ENCODE results near the gene CMTM6.
"Not testable (repeated sequence)": the region's sequence is repeated elsewhere in the genome, so short reads cannot be mapped to it uniquely, and the experiment has no call there.

Gene CMTM6, protein sequence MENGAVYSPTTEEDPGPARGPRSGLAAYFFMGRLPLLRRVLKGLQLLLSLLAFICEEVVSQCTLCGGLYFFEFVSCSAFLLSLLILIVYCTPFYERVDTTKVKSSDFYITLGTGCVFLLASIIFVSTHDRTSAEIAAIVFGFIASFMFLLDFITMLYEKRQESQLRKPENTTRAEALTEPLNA

DNA sequence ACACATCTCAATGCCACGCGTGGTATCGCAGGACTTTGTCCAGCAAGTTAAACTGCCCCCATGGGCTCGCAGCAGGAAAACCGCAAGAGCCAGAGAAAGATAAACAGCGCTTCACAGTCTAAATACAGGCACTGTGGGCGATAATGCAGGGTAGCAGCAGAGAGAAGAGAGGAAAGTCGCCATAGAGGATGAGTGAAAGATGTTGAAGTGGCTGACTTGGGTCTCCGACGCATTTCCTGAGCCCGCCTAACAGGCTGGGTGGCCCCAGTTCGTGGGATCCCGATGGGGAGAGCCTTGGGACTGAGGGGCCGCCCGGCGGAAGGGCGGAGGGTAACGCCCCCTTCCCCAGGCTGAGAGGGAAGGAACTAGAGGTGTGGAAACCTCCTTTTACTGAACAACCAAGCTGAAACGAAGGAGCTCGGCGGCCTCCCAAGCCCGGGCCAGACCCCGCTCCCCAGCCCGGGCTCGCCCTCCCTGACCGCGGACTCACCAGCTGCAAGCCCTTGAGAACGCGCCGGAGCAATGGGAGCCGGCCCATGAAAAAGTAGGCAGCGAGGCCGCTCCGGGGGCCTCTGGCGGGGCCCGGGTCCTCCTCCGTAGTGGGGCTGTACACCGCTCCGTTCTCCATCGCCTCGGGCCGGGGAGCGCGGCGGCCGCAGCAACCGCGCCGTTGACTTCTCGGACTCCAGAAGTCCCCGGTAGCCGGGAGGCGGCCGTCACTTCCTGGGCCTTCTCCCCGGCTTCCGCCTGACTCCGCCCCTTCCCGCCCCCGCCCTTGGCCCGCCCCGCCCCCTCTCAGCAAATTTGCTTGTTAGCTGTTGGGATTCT is at the start of gene CMTM6:
CMTM6 (minus strand) TSS at position 735 of the 828 bp plus-strand sequence; CDS start at position 628, 107 bp downstream.
- peak; percentile 99 for DNase-seq (ENCODE audit: low spot score)

DNA sequence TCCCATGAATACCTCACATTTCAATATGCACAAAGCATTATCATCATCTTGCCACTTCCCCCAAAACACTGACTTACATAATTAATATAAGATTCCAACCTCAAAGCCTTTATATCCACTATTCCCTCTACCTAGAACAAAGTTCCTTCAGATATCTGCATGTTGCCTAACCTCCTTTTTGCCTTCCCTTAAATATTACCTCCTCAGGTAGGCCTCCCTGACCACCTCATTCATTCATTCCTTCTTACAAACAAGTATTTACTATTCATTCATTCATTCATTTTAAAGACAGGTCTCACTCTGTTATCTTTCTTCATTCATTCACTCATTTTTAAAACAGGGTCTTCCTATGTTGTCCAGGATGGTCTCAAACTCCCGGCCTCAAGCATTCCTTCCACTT is 49.4 kb upstream of the CMTM6 start:
- no peak for DNase-seq (ENCODE audit: low spot score)

DNA sequence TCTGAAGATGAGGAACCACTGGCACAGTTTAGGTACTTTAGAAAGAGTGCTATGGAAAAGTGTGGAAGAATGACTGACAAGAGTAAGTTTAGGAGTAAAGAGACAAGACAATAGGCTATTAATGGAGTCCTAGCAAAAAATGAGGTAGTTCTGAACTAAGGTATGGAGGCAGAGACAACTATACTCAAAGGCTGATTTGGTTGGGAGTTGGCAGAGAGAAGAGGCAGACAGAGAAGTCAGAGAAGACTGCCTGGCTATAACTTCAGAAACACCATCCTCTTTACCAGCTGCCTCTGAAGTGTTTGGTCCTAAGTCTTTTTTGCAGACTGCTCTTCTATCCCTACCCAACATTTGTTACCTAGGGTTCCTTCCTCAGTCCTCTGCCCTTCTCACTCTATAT is 48.8 kb upstream of the CMTM6 start:
- DNase-seq (ENCODE audit: low spot score) = no peak

DNA sequence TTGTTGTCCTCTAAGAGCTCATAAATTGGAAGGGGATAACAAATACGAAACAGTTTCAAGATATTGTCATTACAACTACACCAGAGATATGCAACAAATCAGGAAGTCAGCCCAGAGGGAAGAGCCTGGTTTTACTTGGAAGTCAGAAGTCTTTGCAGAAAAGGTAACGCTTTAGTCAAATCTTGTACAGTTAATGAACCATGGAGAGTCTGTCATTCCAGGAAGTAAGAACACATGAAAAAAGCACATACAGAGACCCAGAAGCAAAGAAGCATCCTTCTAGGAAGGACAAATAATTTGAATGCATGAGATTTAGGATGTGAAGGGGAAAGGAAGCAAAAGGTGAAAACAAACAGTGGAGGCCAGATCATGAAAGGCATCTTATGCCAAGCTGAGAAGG is 48.4 kb upstream of the CMTM6 start:
- DNase-seq (ENCODE audit: low spot score) = no peak

DNA sequence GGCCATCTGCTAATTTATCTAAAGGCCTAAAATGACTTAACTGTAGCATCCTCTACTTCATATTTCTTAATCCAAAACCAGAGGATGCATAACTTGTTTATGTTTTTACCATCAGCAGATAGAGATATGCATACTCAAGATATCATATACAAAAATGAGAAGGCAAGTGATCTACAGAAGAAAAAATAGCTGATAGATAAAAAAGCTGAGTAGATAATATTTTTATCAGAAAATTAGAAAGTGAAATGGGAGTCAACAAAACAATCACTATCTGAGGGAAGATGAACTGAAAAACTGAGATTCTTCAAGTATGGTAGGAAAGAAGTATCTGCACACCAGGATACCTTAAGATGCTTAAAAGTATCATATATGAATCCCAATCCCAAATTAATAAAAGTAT is 42.7 kb upstream of the CMTM6 start:
- DNase-seq (ENCODE audit: low spot score) = no peak

DNA sequence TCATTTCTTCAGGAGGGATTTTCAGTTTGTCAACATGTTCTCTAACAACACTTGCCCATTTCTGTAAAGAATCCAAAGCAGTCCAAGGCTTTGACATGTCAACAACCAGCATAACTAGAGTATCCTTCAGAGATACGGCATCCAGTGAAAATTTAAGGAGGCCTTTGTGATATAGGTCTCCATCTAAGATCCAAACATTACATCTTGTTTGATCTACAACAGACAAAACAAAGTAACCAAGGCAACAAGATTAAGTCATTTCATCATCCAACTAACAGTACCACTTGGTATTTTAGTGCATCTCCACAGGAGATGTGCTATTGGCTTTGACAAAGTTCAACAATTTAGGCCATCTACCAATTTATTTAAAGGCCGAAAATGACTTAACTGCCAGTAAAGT is 42.2 kb upstream of the CMTM6 start:
- DNase-seq (ENCODE audit: low spot score) = no peak

DNA sequence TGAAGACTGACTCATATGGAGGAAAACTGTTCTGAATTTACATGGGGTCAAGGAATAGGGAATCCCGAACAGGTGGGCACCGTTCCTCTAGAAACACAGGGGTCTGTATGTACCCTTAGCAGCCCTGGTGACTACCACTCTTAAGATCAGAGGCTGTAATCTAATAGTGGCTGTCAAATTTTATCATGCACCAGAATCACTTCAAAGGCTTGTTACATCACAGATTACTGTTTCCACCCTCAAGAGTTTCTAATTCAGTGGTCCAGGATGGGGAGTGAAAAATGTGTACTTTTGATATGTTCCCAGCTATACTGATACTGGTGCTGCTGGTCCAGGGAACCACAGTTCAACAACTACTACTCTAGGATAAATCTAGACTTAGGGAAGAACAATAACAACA is 40.2 kb upstream of the CMTM6 start:
- no peak for DNase-seq (ENCODE audit: low spot score)

DNA sequence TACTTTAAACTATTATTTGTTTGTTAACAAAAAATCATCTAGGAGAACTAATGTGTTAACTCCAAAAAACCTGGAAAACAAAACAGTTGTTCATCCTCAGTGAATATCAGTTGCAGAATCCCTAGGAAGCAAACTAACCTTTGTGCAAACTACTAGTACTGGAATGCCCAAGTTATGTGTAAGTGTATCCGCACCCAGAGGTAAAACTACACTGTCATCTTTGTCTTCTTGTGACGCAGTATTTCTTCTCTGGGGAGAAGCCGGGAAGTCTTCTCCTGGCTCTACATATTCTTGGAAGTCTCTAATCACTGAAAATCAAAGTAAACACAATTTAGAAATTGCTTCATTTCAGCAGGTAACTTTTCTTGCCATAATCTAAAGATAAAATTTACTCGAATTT is 38.2 kb upstream of the CMTM6 start:
- DNase-seq (ENCODE audit: low spot score) = no peak

DNA sequence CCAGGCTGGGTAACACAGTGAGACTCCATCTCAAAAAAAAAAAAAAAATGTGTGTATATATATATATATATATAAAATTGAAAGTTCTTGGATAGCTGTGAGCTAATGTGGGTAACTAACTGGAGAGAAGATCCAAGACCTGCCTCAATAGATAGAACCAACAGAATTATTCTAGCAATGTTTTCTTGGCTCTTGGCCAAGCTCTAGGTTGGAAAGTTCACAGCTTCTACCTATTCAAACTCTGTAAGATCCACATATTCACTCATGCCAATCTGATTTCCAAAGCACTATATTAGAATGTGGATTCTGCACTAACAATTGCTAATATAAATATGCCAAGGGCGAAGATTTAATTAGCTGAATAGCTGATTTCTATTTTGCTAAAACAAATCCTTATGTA is 29.8 kb upstream of the CMTM6 start:
- DNase-seq (ENCODE audit: low spot score) = no peak

DNA sequence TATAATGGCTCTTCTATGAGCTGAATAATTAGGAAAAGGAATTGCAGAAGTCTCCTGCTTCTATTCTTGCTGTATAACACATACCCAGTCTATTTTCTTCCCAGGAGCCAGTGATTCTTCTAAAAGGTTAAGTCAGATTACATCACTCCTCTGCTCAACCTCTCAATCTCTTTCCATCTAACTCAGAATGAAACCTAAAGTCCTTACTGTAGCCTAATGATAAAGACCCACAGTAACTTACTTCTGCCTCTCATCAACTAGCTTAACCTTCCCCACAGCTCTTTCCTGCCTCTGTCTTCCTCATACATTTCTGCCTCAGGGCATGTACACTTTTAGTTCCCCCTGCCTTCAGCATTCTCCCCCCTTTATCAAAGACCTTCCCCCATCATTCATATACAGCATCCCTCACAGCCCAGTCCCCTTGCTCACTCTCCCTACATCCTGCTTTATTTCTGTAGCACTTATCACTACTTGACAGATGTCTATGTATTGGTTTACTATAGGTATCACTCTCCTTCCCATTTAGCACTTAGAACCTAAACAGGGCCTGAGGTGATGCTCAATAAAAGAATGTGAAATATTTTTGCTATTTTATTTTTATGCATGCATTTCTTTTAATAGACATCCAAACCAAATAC is 28.5 kb upstream of the CMTM6 start:
- DNase-seq (ENCODE audit: low spot score) = no peak

DNA sequence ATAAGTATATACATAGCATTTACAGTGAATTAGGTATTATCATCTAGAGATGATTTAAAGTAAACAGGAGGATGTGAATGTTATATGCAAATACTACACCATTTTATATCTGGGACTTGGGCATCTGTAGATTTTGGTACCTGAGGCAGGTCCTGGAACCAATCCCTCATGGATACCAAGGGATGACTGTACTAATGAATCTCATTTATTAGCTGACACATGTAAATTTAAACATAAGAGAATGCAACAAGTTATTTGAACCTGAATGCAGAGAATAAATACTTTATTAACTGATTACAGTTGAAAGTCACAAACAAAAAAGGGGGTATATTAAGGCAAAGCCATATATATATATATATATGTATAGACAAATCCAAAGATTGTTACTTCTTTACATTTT is 23.1 kb upstream of the CMTM6 start:
- DNase-seq (ENCODE audit: low spot score) = no peak

DNA sequence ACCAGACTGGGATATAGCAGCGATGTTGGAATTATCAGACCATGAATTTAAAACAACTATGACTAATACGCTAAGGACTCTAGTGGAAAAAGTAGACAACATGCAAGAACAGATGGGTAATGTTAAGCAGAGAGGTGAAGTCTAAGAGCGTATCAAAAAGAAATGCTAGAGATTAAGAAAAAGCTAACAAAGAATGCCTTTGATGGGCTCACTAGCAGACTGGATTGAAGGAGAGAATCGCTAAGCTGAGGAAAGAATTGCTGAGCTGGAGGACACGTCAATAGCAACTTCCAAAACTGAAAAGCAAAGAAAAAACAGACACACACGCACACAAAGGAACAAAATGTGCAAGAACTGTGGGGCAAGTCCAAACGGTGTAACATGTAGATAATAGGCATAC is 20.0 kb upstream of the CMTM6 start:
- no peak for DNase-seq (ENCODE audit: low spot score)

DNA sequence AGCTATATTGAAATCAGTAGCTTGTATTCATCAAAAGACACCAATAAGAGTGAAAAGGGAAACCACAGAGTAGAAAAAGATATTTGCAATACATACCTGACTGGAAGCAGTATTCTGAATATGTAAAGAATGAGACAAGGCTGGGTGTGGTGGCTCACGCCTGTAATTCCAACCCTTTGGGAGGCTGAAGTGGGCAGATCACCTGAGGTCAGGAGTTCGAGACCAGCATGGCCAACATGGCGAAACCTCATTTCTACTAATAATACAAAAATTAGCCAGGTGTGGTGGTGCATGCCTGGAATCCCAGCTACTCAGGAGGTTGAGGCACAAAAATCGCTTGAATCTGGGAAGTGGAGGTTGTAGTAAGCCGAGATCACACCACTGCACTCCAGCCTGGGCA is 16.3 kb upstream of the CMTM6 start:
- not testable (repeated sequence) for DNase-seq (ENCODE audit: low spot score)

DNA sequence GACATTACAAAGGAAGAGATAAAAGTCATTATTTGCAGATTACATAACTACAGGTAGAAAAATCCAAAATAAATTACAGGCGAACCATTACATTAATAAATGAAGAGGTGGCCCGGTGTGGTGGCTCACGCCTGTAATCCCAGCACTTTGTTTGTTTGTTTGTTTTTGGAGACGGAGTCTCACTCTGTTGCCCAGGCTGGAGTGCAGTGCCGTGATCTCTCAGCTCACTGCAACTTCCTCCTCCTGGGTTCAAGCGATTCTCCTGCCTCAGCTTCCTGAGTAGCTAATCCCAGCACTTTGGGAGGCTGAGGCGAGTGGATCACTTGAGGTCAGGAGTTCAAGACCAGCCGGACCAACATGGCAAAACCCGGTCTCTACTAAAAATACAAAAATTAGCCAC is 14.1 kb upstream of the CMTM6 start:
- DNase-seq (ENCODE audit: low spot score) = not testable (repeated sequence)

DNA sequence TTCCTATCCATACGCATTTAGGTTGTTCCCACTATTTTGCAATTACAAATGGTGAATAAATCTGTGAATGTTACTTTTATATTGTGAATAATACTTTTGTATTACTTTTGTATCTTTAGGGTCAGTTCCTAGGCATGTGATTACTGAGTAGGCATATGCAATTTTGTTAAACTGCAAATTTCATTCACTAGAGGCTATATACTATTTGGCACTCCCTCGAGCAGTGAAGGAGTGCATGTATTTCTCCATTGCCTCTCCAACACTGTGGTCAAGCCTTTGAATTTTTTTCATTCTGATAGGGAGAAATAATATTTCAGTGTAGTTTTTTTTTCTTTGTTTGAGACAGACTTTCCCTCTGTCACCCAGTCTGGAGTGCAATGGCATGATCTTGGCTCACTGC is 8.4 kb upstream of the CMTM6 start:
- no peak for DNase-seq (ENCODE audit: low spot score)

DNA sequence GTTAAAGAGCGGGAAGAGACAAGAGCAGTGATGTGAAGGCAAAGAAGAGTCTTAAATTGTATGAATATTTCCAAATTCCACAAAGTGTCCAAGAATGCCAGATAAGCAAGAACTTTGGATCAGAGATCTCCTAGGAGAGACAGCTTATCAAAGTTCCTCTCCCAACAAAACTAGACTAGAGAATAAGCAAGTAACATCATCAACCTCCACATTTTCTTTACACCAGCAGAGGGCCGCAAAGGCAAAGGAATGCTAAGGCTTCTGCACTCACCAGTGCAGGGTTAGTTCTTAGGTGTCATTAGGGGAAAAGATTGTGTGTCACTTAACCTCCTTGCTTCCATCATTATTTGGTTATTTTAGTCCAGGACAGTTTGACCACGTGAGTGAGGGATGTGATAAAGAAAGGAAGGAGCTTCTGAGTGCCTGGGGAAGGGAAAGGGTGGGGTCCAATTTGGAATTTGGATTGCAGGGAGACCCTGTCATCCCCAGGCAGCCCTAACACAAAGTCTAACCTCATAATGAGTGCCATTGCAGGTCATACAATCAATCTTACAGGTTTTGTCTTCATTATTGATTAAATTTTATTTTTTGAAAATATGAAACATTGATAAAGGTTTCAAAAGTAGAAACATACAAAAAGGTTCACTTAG is 7.5 kb upstream of the CMTM6 start:
- peak; percentile 93 for DNase-seq (ENCODE audit: low spot score)

DNA sequence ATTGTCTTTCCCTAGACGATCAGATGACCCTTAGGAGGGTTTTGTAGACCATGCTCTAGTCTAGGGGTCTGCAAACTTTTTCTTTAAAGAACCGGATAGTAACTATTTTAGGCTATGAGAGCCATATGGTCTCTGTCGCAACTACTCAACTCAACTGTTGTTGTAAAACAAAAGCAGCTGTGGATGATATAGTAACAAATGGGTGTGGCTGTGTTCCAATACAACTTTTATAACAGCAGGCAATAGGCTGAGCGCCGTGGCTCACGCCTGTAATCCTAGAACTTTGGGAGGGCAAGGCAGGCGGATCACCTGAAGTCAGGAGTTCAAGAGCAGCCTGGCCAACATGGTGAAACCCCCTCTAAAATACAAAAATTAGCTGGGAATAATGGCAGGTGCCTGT is 6.1 kb upstream of the CMTM6 start:
- no peak for DNase-seq (ENCODE audit: low spot score)

DNA sequence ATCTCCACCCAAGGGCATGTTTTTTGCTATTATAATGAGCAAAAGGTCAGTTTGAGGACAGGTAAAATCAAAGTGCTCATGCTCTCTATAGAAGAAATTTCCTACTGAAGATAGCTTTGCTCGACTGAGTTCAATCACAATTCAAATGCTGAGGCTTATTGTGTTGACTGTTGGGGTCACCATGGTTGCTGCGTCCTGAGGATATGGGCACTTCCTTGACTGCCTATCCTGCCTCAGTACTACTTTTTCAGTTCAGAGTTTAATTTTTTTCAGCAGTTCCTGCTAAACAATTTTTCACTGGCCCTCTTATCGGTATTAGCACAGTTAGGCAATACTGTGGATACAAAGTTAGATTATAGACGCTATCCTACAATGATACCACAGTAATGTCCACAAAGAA is 3.8 kb upstream of the CMTM6 start:
- no peak for DNase-seq (ENCODE audit: low spot score)

DNA sequence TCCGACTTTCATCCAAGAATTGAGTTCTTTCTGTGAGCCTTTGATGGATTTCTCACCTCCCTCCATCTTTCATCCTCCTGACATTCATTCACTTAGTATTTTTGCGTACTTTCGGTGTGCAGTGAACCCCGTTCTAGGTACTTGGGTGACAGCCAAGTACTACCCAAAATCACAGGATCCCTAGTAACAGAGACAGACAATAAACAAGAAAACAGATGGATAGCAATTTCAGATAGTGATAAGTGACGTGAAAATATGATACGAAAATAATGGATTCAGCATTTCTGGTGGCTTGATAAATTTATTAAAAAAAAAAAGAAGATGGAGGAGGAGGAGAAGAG is 264 bp upstream of the CMTM6 start:
- no peak for DNase-seq (ENCODE audit: low spot score)

DNA sequence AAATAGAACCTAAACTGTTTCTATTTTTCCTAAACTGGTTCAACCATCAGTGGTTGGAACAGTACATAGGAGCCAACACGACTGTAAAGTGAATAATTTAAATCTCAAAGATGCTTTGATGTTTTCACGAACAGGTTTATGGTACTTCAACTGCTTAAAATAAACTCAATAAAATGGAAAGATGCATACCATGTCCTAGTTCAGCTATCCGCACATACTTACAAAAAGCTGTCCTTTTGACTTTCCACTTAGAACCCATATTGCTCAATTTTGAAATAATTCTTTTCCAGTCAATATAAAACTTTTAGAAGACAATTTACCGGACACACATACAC is 902 bp downstream of the CMTM6 start:
- DNase-seq (ENCODE audit: low spot score) = no peak

DNA sequence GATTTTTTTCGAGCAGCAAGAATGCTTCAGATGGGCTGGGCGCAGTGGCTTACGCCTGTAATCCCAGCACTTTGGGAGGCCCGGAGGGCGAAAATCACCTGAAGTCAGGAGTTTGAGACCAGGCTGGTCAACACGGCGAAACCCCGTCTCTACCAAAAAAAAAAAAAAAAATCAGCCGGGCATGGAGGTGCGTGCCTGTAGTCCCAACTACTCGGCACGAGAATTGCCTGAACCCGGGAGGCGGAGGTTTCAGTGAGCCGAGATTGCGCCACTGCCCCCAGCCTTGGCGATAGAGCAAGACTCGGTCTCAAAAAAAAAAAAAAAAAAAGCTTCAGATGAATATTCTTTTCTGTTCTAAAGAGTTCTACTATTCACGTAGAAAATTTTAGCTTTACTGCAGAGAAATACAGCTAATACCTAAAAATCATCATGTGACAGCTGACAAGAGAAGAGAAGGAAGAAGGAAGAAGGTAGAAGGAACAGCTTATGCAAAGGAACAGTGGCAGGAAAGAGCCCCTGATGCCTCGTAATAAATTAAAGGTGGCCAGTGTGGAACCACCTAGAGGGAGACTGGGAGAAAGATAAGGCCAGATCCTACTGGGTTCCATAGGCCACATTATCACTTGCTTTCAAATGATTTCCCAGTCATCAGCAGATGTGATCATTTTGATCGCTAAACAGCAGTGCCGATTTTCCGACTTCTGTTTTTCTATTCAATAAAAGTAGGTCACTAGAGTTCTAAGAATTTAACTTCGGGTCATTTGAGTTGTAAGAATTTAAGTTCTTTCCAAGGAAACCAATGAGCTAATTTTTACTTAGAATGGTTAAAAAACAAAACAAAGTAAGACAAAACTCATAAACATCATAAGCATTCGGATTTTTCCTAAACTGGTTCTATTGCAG is 1.5 kb downstream of the CMTM6 start:
- peak; percentile 45 for DNase-seq (ENCODE audit: low spot score)

DNA sequence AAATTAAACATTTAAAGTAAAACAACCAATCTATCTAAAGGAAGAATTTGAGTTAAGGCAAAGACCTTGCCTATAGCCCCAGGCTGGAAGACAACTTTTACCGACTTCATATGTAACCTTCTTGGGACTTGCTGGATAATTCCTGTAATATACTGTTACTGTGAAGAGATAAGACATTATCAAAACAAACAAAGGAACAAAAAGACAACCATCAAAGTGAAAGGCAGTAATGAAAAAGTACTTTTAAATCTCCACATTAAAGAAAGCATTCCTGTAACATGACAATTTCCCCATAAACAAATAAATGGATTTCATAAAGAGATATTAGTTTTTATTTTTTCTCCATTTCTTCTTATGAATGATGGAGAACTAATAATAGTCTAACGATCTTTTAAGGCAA is 2.4 kb downstream of the CMTM6 start:
- DNase-seq (ENCODE audit: low spot score) = no peak

All from HuH-7 (cell line).